Sigmoid colon (tissue), 4 donors: ENCODE measurements around the gene SLC35G6.

Source experiments
- EP300 ChIP-seq, 4 donors: sonication (generic); formaldehyde crosslinking; IDR thresholded peaks; one replicate each; pipeline ENCODE4 v1.6.1; 2017; ENCODE audit warnings: antibody characterized with exemption in 4 of 4
- TF ChIP-seq, protein P1 (sequence below), 4 experiments: fragments of 450-650 bp in 3 of 4; fragments of 200-600 bp in 1 of 4; IDR thresholded peaks; one replicate each; pipeline ENCODE4 v1.5.1; 2016 to 2019; ENCODE audit warnings: antibody characterized with exemption in 4 of 4, mild to moderate bottlenecking in 3 of 4, moderate library complexity in 2 of 4

DNA sequence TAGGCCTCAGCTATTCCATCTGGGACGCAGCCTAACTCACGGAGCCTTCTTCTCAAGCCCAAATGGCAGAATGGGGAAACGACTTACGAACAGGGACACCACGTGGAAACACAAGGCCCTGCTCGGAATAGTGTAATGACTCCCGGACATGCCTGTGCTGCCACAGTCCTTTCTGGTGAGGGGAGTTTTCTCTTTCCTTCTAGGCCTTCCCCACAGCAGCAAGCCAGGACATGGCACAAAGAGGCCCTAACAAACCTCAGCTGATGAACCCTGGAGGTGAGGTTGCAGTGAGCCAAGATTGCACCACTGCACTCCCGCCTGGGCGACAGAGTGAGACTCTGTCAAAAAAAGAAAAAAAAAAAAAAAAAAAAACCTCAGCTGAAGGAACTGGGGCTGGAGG, 17.2 kb upstream of the SLC35G6 start:
- TF ChIP-seq, protein P1, sequence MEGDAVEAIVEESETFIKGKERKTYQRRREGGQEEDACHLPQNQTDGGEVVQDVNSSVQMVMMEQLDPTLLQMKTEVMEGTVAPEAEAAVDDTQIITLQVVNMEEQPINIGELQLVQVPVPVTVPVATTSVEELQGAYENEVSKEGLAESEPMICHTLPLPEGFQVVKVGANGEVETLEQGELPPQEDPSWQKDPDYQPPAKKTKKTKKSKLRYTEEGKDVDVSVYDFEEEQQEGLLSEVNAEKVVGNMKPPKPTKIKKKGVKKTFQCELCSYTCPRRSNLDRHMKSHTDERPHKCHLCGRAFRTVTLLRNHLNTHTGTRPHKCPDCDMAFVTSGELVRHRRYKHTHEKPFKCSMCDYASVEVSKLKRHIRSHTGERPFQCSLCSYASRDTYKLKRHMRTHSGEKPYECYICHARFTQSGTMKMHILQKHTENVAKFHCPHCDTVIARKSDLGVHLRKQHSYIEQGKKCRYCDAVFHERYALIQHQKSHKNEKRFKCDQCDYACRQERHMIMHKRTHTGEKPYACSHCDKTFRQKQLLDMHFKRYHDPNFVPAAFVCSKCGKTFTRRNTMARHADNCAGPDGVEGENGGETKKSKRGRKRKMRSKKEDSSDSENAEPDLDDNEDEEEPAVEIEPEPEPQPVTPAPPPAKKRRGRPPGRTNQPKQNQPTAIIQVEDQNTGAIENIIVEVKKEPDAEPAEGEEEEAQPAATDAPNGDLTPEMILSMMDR (IDR thresholded peaks at IDR 0.05) = no peak
- no peak for TF ChIP-seq EP300 (IDR thresholded peaks at IDR 0.05)
